Activated CD4-positive, alpha-beta T cell treated with anti-CD3 and anti-CD28 coated beads, Interleukin-2, amount 10 ng/mL, durations not matched to agents 7 days and 5 days (primary cell): ENCODE results near the gene RNASE12. TPM values are rescaled to one million over a fixed set of nuclear protein-coding genes. Genes with fewer than 3 reads are reported as not detected.

Source experiments
- CTCF ChIA-PET: fragments of 350-600 bp; sonication (Branson Sonifier 250); formaldehyde crosslinking; loops from one replicate; lab custom pipeline; 2021; ENCODE audit warnings: antibody characterized with exemption; lab: Charles Lee
- POLR2A ChIA-PET: fragments of 350-600 bp; sonication (Branson Sonifier 250); formaldehyde crosslinking; loops from one replicate; lab custom pipeline; 2021; ENCODE audit warnings: antibody characterized with exemption; lab: Charles Lee
- DNase-seq: peaks from one replicate; pipeline ENCODE4 v3.0.0-alpha.2; 2020
- H3K27ac Mint-ChIP-seq: one replicate; pipeline ENCODE4 v1.8.0; 2021; ENCODE audit warnings: mild to moderate bottlenecking, moderate library complexity, mixed read lengths
- H3K27me3 Mint-ChIP-seq: one replicate; pipeline ENCODE4 v1.8.0; 2021; ENCODE audit warnings: mixed read lengths
- H3K36me3 Mint-ChIP-seq: one replicate; pipeline ENCODE4 v1.8.0; 2021; ENCODE audit warnings: low read depth, mixed read lengths
- H3K4me1 Mint-ChIP-seq: one replicate; pipeline ENCODE4 v1.8.0; 2021; ENCODE audit warnings: mixed read lengths
- H3K4me3 Mint-ChIP-seq: one replicate; pipeline ENCODE4 v1.8.0; 2021; ENCODE audit warnings: mild to moderate bottlenecking, moderate library complexity, mixed read lengths
- H3K9me3 Mint-ChIP-seq: one replicate; pipeline ENCODE4 v1.8.0; 2021; ENCODE audit warnings: mixed read lengths
- total RNA-seq, 2 experiments: library from RNA; stranded (reverse); gene quantifications; one replicate each; pipeline ENCODE4 v1.2.3, GENCODE V29; 2021

Gene RNASE12, protein sequence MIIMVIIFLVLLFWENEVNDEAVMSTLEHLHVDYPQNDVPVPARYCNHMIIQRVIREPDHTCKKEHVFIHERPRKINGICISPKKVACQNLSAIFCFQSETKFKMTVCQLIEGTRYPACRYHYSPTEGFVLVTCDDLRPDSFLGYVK
- total RNA-seq: not detected

GRCh38 chr14:20591235-20591634, at the start of gene RNASE12:
Gene RNASE12 (minus strand): TSS chr14:20591376. CDS start chr14:20590723, 653 bp downstream.
- DNase-seq: no peak
- H3K27me3 Mint-ChIP-seq: peaks cover 7% of the 10 kb centered on the region
- H3K4me3 Mint-ChIP-seq: no peak within 1 kb of the TSS
- no peaks in the 10 kb centered on the region for H3K36me3 Mint-ChIP-seq
- CTCF ChIA-PET: no interaction called here
- no peaks in the 10 kb centered on the region for H3K9me3 Mint-ChIP-seq
- peaks cover 8% of the 10 kb centered on the region for H3K4me1 Mint-ChIP-seq
- POLR2A ChIA-PET: no interaction called here
- H3K27ac Mint-ChIP-seq: no peak within 1 kb of the TSS

DNA sequence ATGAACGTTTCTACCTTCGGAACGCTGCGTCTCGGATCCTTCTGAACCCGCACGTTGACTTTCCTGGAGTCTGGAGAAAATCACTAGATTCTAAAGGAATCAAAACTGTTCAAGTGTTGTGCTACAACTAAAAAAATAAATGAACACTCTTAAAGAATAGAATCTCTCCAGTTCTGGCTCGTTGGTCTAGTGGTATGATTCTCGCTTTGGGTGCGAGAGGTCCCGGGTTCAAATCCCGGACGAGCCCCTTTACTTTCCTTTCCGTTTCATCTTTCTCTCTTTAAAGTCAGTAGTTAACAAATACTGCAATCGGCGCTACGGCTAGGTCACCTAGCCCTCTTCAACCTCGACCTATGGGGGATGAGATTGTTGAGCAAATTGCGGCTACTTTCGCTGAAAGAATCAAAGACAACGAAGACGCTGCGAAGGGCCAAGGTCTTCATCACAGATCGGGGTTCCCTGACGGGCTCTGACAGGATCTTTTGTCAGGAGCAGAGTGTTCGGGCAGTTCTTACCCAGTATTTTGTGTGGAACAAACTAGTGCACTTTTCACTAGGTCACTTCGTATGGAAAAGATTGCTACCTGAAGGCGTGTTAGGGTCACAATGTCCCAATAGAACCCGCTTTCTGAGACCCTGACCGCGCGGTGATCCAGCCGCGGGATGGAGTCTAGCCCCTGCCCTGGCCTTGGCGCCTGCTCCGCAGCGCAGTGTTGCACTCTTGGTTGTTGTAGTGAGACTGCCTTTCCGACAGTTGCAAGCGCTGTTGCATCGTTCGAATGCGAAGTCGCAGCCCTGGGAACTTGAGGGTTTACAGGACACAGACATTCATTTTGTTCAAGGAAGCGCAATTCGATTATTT, 41.9 kb upstream of the RNASE12 start:
- H3K9me3 Mint-ChIP-seq: no peaks in the 10 kb centered on the region
- ChIA-PET CTCF (interaction anchor here (1.1 to 2.3 kb wide), 3 partner anchors 19 to 58 kb away, joined by 4 to 8 read pairs (median 6); no protein-coding TSS in a partner anchor), POLR2A (interaction anchor here (0.6 kb wide), 1 partner anchor 124 kb away, joined by 3 read pairs; no protein-coding TSS in a partner anchor)
- peak overlapping the region; percentile 73 for H3K4me3 Mint-ChIP-seq
- H3K4me1 Mint-ChIP-seq: peaks cover 36% of the 10 kb centered on the region
- peaks cover 70% of the 10 kb centered on the region for H3K27me3 Mint-ChIP-seq
- DNase-seq: peak; percentile 71
- no peaks in the 10 kb centered on the region for H3K36me3 Mint-ChIP-seq
- H3K27ac Mint-ChIP-seq: peak overlapping the region; percentile 70

- Mint-ChIP-seq H3K36me3 (no peaks in the 10 kb centered on the region), H3K4me3 (peak overlapping the region; percentile 73), H3K4me1 (peaks cover 42% of the 10 kb centered on the region), H3K27ac (peak overlapping the region; percentile 70), H3K9me3 (no peaks in the 10 kb centered on the region), H3K27me3 (peaks cover 76% of the 10 kb centered on the region)
- DNase-seq: no peak
- POLR2A ChIA-PET: interaction anchor here (0.6 kb wide), 1 partner anchor 125 kb away, joined by 3 read pairs; no protein-coding TSS in a partner anchor
- CTCF ChIA-PET: interaction anchor here (1.1 to 2.5 kb wide), 5 partner anchors 18 to 59 kb away, joined by 4 to 8 read pairs (median 6); no protein-coding TSS in a partner anchor
Measured at GRCh38 chr14:20632448-20632830, 41.3 kb upstream of the RNASE12 start.

DNA sequence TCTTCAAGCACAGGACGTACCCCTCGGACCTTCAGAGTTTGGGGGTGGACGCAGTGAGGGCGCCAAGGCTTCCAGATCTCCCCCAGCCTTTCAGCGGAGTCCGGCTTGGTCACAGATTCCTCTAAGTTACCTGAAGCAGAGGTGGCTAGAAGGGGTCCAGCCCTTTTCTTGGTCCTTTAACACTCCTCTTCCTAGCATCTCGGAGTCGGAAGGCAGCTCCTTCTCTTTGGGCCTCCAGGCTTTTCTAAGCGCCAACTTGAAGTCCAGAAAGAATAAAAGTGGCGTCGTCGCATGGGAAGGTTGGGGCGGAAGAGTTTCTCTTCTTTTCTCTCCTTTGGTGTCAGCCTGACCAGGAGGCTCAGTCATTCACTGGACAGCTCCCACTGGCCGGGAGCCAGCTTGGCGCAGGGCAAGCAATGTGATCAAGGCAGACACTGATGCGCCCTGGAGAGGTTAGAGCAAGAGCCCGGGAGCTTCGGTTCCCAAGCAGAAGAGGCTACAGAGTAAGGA, 40.8 kb upstream of the RNASE12 start:
- no peaks in the 10 kb centered on the region for H3K36me3 Mint-ChIP-seq
- H3K9me3 Mint-ChIP-seq: no peaks in the 10 kb centered on the region
- H3K27me3 Mint-ChIP-seq: peaks cover 81% of the 10 kb centered on the region
- peak overlapping the region; percentile 73 for H3K4me3 Mint-ChIP-seq
- no peak overlapping the region for H3K27ac Mint-ChIP-seq
- ChIA-PET CTCF (interaction anchor here (1.1 to 2.5 kb wide), 7 partner anchors 18 to 59 kb away, joined by 3 to 8 read pairs (median 6); no protein-coding TSS in a partner anchor), POLR2A (no interaction called here)
- peaks cover 45% of the 10 kb centered on the region for H3K4me1 Mint-ChIP-seq
- no peak for DNase-seq

DNA sequence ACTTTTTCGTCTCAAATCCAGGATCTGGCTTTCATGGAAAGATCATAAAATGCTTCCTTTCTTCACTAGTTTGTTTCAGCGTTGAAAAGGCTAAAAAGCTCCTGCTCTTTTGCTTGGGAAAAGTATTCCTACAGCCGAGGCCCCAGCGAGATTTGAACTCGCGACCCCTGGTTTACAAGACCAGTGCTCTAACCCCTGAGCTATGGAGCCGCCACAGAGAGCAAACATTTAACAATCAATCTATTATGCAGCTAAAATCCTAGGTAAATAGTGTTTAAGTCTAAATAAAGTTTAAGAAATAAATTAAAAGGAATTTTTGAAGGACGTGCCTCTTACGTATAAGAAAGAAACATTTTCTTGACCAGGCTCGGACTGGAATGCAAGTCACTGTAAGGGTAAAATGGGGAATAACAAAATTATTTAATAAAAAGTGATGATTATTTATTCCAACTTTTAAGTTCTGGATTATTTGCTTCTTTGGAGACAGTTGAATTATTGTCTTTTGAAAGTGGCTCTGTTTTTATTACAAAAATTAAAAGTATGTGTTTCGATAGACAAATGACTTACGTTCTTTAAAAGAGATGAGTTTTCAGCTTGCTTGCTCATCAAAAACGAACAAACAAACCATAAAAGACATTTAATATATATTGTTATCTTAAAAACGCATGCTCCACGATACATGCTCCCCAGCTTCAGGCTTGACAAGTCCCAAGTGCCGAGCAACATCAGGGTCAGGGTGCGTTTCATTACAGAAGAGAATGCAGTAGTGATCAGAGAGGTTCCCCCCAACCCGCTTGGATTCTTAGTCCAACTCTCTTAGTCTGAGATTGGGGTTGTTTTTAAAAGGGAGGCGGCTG, 40.1 kb upstream of the RNASE12 start:
- Mint-ChIP-seq H3K27ac (no peak overlapping the region), H3K36me3 (no peaks in the 10 kb centered on the region), H3K9me3 (no peaks in the 10 kb centered on the region), H3K4me3 (peak overlapping the region; percentile 73), H3K4me1 (peaks cover 51% of the 10 kb centered on the region), H3K27me3 (peaks cover 82% of the 10 kb centered on the region)
- CTCF ChIA-PET: interaction anchor here (1.0 to 2.5 kb wide), 7 partner anchors 21 to 63 kb away, joined by 3 to 8 read pairs (median 4); no protein-coding TSS in a partner anchor
- DNase-seq: peak; percentile 45
- POLR2A ChIA-PET: no interaction called here

DNA sequence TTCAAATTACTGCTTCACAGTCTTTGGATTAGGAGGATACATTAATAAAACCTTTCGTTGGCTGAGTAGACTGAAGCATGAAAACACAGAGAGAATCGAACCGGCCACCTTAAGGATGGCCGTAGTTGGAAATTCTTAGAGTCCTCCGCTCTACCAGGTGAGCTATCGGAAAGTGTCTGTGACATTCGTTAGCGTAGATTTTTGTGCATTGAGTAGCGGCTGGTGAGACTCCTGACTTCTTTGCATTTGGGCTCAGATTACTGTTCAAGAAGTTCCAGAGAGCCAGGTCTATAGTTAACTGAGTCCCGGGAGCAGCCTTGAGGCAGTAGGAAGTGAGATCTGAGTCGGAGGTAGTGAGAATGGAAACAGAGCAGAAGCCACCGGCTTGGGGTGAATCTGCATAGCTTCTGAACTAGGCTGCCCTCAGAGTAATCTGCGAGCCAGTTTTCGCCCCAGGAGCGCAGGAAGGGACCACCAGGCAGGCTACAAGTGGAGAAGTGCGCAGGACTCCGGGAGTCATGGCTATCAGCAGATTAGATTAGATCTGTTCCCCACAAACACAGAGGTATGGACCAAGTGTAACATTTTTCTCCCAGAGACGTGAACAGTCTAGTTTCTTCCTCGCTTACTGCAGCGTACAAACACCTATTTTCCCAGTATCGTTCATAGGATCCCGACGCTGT, 39.3 kb upstream of the RNASE12 start:
- Mint-ChIP-seq H3K36me3 (no peaks in the 10 kb centered on the region), H3K27me3 (peaks cover 81% of the 10 kb centered on the region), H3K4me1 (peaks cover 54% of the 10 kb centered on the region), H3K27ac (no peak overlapping the region), H3K9me3 (no peaks in the 10 kb centered on the region), H3K4me3 (peak overlapping the region; percentile 67)
- DNase-seq: no peak
- CTCF ChIA-PET: interaction anchor here (1.0 to 2.5 kb wide), 4 partner anchors 33 to 64 kb away, joined by 3 to 8 read pairs (median 6); no protein-coding TSS in a partner anchor
- POLR2A ChIA-PET: no interaction called here

DNA sequence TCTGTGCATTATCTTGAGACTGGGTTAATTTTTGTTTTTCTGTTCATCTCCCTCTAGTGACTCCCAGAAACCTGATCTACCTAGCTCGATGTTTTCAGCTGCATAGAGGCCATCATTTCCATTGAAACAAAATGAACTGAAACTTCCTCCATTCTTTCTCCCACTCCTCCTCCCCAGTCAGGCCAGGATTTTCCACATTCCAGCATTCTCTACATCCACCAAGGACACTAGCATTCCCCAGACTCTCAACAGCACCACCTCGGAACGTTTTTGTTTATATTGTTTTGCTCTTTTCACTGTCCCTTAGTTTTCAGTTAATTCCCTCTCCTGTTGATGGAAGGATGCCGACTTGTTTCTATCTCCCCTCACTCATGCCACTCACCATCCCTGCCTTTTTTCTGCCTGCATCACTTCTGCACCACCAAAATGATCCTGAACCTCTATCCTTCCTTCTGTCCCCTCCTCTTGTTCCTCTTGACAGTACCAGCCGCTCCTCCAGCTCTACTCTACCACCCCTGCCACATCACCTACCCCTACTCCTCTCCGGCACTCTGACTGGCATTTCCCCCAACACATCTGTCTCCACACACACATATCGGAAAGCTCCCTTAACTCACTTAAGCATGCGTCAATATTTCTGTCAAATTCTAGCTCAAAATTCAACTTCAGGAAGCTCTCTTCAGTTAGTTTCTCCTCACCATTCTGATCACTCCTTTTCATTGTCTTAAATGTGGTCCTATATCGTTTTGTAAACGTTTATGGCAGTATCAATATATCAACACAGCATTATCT, 37.1 kb upstream of the RNASE12 start:
- Mint-ChIP-seq H3K36me3 (peaks cover 3% of the 10 kb centered on the region), H3K4me3 (no peak overlapping the region), H3K27me3 (peaks cover 77% of the 10 kb centered on the region), H3K9me3 (no peaks in the 10 kb centered on the region), H3K4me1 (peaks cover 67% of the 10 kb centered on the region), H3K27ac (no peak overlapping the region)
- ChIA-PET POLR2A (no interaction called here), CTCF (interaction anchor here (1.1 kb wide), 1 partner anchor 15 kb away, joined by 3 read pairs; no protein-coding TSS in a partner anchor)
- DNase-seq: no peak

- Mint-ChIP-seq H3K4me1 (peaks cover 67% of the 10 kb centered on the region), H3K36me3 (peaks cover 3% of the 10 kb centered on the region), H3K27ac (no peak overlapping the region), H3K4me3 (no peak overlapping the region), H3K27me3 (peaks cover 70% of the 10 kb centered on the region), H3K9me3 (no peaks in the 10 kb centered on the region)
- POLR2A ChIA-PET: no interaction called here
- CTCF ChIA-PET: no interaction called here
- DNase-seq: no peak
Measured at GRCh38 chr14:20627346-20628027, 36.3 kb upstream of the RNASE12 start.

DNA sequence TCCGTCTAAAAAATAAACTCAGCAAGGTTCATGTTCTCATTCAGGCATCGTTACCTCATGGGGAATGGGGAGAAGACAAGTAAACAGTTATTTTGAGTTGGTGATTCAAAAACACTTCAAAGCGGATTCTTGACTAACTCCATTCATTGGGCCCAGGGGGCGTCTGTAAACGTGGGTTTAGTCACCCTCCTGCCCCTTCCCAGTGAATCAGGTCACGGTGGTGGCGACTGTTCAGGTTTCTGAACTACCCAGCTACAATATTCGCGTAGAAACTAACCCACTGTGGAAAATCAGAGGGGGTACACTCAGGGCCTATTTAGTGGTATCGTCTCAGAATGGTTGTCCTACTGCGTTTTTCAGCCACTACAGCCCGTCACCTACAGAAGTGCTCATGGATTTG, 35.1 kb upstream of the RNASE12 start:
- Mint-ChIP-seq H3K27ac (no peak overlapping the region), H3K4me3 (peak overlapping the region; percentile 13), H3K9me3 (no peaks in the 10 kb centered on the region), H3K36me3 (peaks cover 3% of the 10 kb centered on the region), H3K4me1 (peaks cover 59% of the 10 kb centered on the region), H3K27me3 (peaks cover 68% of the 10 kb centered on the region)
- no peak for DNase-seq
- CTCF ChIA-PET: interaction anchor here (0.6 to 0.9 kb wide), 2 partner anchors 56 to 261 kb away, joined by 3 to 4 read pairs; no protein-coding TSS in a partner anchor
- POLR2A ChIA-PET: interaction anchor here (0.6 kb wide), 1 partner anchor 55 kb away, joined by 5 read pairs; no protein-coding TSS in a partner anchor

GRCh38 chr14:20624495-20625070, 33.4 kb upstream of the RNASE12 start:
- ChIA-PET POLR2A (no interaction called here), CTCF (no interaction called here)
- H3K4me1 Mint-ChIP-seq: peaks cover 50% of the 10 kb centered on the region
- DNase-seq: peak; percentile 52
- peaks cover 3% of the 10 kb centered on the region for H3K36me3 Mint-ChIP-seq
- H3K27me3 Mint-ChIP-seq: peaks cover 55% of the 10 kb centered on the region
- H3K4me3 Mint-ChIP-seq: peak overlapping the region; percentile 46
- no peaks in the 10 kb centered on the region for H3K9me3 Mint-ChIP-seq
- peak overlapping the region; percentile 51 for H3K27ac Mint-ChIP-seq
